NT2/D1 (cell line): ENCODE measurements around the gene HRH1.
"Not testable (repeated sequence)": the region's sequence is repeated elsewhere in the genome, so short reads cannot be mapped to it uniquely, and the experiment has no call there.

ENCODE experiments used
- DNase-seq: peaks from one replicate; pipeline ENCODE4 v3.0.0-alpha.2; 2011; ENCODE audit warnings: low read depth, low spot score
- H3K27me3 ChIP-seq: 2 replicates; pipeline ENCODE4 v1.6.0; 2011; ENCODE audit warnings: mild to moderate bottlenecking; ENCODE audit not compliant: insufficient read length, insufficient read depth
- H3K36me3 ChIP-seq: 2 replicates; pipeline ENCODE4 v1.6.1; 2011; ENCODE audit warnings: mild to moderate bottlenecking, low read length, mixed read lengths; ENCODE audit not compliant: insufficient read depth, insufficient read length
- H3K4me1 ChIP-seq: 2 replicates; pipeline ENCODE4 v1.5.1; 2011; ENCODE audit not compliant: insufficient read depth, insufficient read length
- H3K4me3 ChIP-seq: 2 replicates; pipeline ENCODE4 v1.5.1; 2011; ENCODE audit warnings: low read depth; ENCODE audit not compliant: insufficient read length
- H3K9ac ChIP-seq: 2 replicates; pipeline ENCODE4 v1.6.0; 2011; ENCODE audit warnings: low read depth; ENCODE audit not compliant: insufficient read length
- H3K9me3 ChIP-seq: 2 replicates; pipeline ENCODE4 v1.5.1; 2011; ENCODE audit warnings: mild to moderate bottlenecking, low read length; ENCODE audit not compliant: insufficient read depth
- SUZ12 ChIP-seq: IDR thresholded peaks from 2 replicates; pipeline ENCODE4 v1.6.1; 2011; ENCODE audit not compliant: insufficient read length, insufficient read depth; ENCODE audit errors: extremely low read depth
- YY1 ChIP-seq: IDR thresholded peaks from 2 replicates; pipeline ENCODE4 v1.6.1; 2011; ENCODE audit not compliant: insufficient read length, insufficient read depth
- ZNF274 ChIP-seq: IDR thresholded peaks from 2 replicates; pipeline ENCODE4 v1.6.1; 2011; ENCODE audit warnings: mild to moderate bottlenecking, low read depth, low read length

Gene HRH1

GRCh38 chr3:11157421-11157820, 3.1 kb downstream of the HRH1 start:
- H3K36me3 ChIP-seq, result no peaks in the 10 kb centered on the region
- H3K9me3 ChIP-seq, result no peaks in the 10 kb centered on the region
- no peak overlapping the region for H3K9ac ChIP-seq
- peaks cover 7% of the 10 kb centered on the region for H3K4me1 ChIP-seq
- DNase-seq, result no peak
- TF ChIP-seq ZNF274, result no peak
- TF ChIP-seq SUZ12, result no peak
- TF ChIP-seq YY1, result no peak
- H3K4me3 ChIP-seq, result no peak overlapping the region
- peaks cover 53% of the 10 kb centered on the region for H3K27me3 ChIP-seq

GRCh38 chr3:11159421-11159904, 5.2 kb downstream of the HRH1 start:
- no peak for DNase-seq
- no peaks in the 10 kb centered on the region for H3K9me3 ChIP-seq
- H3K4me3 ChIP-seq, result no peak overlapping the region
- H3K4me1 ChIP-seq, result peaks cover 7% of the 10 kb centered on the region
- no peak overlapping the region for H3K9ac ChIP-seq
- peaks cover 35% of the 10 kb centered on the region for H3K27me3 ChIP-seq
- no peaks in the 10 kb centered on the region for H3K36me3 ChIP-seq
- TF ChIP-seq SUZ12, result no peak
- no peak for TF ChIP-seq YY1

GRCh38 chr3:11161666-11162065, 7.4 kb downstream of the HRH1 start:
- H3K36me3 ChIP-seq, result no peaks in the 10 kb centered on the region
- H3K4me1 ChIP-seq, result peaks cover 2% of the 10 kb centered on the region
- TF ChIP-seq ZNF274, result no peak
- TF ChIP-seq YY1, result no peak
- no peak for TF ChIP-seq SUZ12
- DNase-seq, result no peak
- H3K9ac ChIP-seq, result no peak overlapping the region
- H3K27me3 ChIP-seq, result peaks cover 13% of the 10 kb centered on the region
- no peaks in the 10 kb centered on the region for H3K9me3 ChIP-seq
- no peak overlapping the region for H3K4me3 ChIP-seq

GRCh38 chr3:11162401-11163345, 8.4 kb downstream of the HRH1 start:
- Histone ChIP-seq H3K27me3 (peaks cover 3% of the 10 kb centered on the region), H3K36me3 (no peaks in the 10 kb centered on the region), H3K9ac (no peak overlapping the region), H3K9me3 (no peaks in the 10 kb centered on the region), H3K4me1 (peaks cover 2% of the 10 kb centered on the region), H3K4me3 (no peak overlapping the region)
- TF ChIP-seq SUZ12, result no peak
- no peak for TF ChIP-seq ZNF274
- no peak for DNase-seq

- Histone ChIP-seq H3K36me3 (no peaks in the 10 kb centered on the region), H3K4me3 (no peak overlapping the region)
- no peak for TF ChIP-seq ZNF274
- no peak for TF ChIP-seq SUZ12
- TF ChIP-seq YY1, result no peak
These were observed 10.3 kb downstream of the HRH1 start for GRCh38 chr3:11164607-11165006.

GRCh38 chr3:11165476-11165875, 11.2 kb downstream of the HRH1 start:
- Histone ChIP-seq H3K9me3 (no peaks in the 10 kb centered on the region), H3K27me3 (no peaks in the 10 kb centered on the region), H3K4me1 (peaks cover 9% of the 10 kb centered on the region), H3K36me3 (no peaks in the 10 kb centered on the region), H3K4me3 (no peak overlapping the region), H3K9ac (no peak overlapping the region)
- DNase-seq, result no peak
- TF ChIP-seq ZNF274 (no peak), YY1 (no peak), SUZ12 (no peak)

More at GRCh38 chr3:11164607-11165006, 10.3 kb downstream of the HRH1 start:
- Histone ChIP-seq H3K27me3 (no peaks in the 10 kb centered on the region), H3K9me3 (no peaks in the 10 kb centered on the region), H3K4me1 (peaks cover 8% of the 10 kb centered on the region), H3K9ac (no peak overlapping the region)
- DNase-seq, result no peak

- H3K4me1 ChIP-seq, H3K36me3 ChIP-seq, H3K4me3 ChIP-seq, DNase-seq, H3K9ac ChIP-seq, H3K27me3 ChIP-seq, H3K9me3 ChIP-seq: not testable (repeated sequence)
These were observed 12.6 kb downstream of the HRH1 start for GRCh38 chr3:11166807-11167400.
